Measurements from ENCODE around the gene HES2. TPM values are rescaled to one million over a fixed set of nuclear protein-coding genes. Genes with fewer than 3 reads are reported as not detected.
A peak's percentile ranks its signal among the peaks of the same experiment; 100 is the strongest.
"Not testable (repeated sequence)": the region's sequence is repeated elsewhere in the genome, so short reads cannot be mapped to it uniquely, and the experiment has no call there.

Gene HES2
- total RNA-seq, 1 donor from 2014 or later, result 44.7 TPM

GRCh38 chr1:6450943-6451373 lies 31.2 kb upstream of the HES2 start:
- peaks cover 18% of the 10 kb centered on the region for H3K4me1 ChIP-seq
- H3K27me3 ChIP-seq, result peaks cover 9% of the 10 kb centered on the region

DNA sequence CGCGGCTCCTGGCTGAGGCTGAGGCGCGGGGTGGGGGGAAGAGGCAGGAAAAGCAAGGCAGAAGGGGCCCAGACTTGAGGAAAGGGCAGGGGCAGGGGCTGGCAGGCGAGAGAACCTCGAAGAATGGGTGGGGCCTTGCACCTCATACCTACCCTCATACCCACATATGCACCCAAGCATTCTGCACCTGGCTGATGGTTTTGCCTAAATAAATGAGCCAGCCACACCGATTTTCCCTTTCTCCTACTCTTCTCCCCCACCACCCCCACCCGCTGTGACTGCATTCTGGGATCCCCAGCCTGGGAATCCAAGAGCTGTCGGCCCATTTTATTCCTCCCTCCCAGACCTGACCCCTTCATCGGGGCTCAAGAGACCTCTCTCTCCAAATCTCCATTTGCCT lies 30.8 kb upstream of the HES2 start:
- H3K27ac ChIP-seq; H3K36me3 ChIP-seq; DNase-seq (ENCODE audit: extremely low spot score in 2 of 2); H3K4me3 ChIP-seq; H3K27me3 ChIP-seq; H3K9me3 ChIP-seq; intact Hi-C loops (cut with DNase I): not testable (repeated sequence)
- peaks cover 18% of the 10 kb centered on the region for H3K4me1 ChIP-seq

More at GRCh38 chr1:6450943-6451373, 31.2 kb upstream of the HES2 start:
- Histone ChIP-seq H3K27ac (no peak overlapping the region), H3K4me3 (no peak overlapping the region), H3K9me3 (no peaks in the 10 kb centered on the region), H3K36me3 (no peaks in the 10 kb centered on the region)
- intact Hi-C loops (cut with DNase I), result no loop called here
- no peak for TF ChIP-seq POLR2AphosphoS5 (IDR thresholded peaks at IDR 0.05; ENCODE audit: insufficient read depth in 1 of 2, low read depth in 1 of 2)
- TF ChIP-seq, protein P1, sequence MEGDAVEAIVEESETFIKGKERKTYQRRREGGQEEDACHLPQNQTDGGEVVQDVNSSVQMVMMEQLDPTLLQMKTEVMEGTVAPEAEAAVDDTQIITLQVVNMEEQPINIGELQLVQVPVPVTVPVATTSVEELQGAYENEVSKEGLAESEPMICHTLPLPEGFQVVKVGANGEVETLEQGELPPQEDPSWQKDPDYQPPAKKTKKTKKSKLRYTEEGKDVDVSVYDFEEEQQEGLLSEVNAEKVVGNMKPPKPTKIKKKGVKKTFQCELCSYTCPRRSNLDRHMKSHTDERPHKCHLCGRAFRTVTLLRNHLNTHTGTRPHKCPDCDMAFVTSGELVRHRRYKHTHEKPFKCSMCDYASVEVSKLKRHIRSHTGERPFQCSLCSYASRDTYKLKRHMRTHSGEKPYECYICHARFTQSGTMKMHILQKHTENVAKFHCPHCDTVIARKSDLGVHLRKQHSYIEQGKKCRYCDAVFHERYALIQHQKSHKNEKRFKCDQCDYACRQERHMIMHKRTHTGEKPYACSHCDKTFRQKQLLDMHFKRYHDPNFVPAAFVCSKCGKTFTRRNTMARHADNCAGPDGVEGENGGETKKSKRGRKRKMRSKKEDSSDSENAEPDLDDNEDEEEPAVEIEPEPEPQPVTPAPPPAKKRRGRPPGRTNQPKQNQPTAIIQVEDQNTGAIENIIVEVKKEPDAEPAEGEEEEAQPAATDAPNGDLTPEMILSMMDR (IDR thresholded peaks at IDR 0.05), result no peak
- TF ChIP-seq POLR2A (IDR thresholded peaks at IDR 0.05), result no peak
- no peak for DNase-seq (ENCODE audit: extremely low spot score in 2 of 2)

DNA sequence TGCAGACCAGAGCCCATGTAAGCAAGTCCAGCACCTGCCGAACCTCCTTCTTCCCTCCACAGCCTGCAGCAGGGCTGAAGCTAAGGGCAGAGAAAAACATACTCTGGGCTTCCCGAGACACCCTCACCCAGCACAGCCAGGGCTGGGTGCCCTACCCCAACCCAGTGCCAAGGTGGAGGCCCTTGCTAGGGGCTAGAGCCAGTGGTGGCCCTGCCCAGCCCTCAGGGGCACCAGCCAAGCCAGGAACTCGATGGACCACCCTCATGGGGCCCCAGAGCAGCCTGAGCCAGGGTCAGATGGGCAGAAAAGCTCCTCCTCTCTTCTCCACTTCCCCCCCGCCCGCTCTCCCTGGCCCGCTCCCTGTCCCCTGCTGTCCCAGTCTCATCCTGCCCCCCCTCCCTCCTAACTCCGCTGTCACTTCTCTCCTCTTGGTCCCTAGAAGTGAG lies 30.3 kb upstream of the HES2 start:
- H3K27ac ChIP-seq, result no peak overlapping the region
- TF ChIP-seq POLR2A (IDR thresholded peaks at IDR 0.05) (no peak), POLR2AphosphoS5 (IDR thresholded peaks at IDR 0.05; ENCODE audit: insufficient read depth in 1 of 2, low read depth in 1 of 2) (no peak)
- TF ChIP-seq, protein P1 (IDR thresholded peaks at IDR 0.05), result no peak
- H3K4me1 ChIP-seq, result peaks cover 18% of the 10 kb centered on the region
- DNase-seq (ENCODE audit: extremely low spot score in 2 of 2), result no peak
- no peak overlapping the region for H3K4me3 ChIP-seq
- intact Hi-C loops (cut with DNase I), result no loop called here
- H3K27me3 ChIP-seq, result peaks cover 6% of the 10 kb centered on the region
- no peaks in the 10 kb centered on the region for H3K36me3 ChIP-seq
- no peaks in the 10 kb centered on the region for H3K9me3 ChIP-seq

- Histone ChIP-seq H3K9me3 (no peaks in the 10 kb centered on the region), H3K4me1 (peaks cover 18% of the 10 kb centered on the region), H3K4me3 (peak overlapping the region; percentile 11 to 32), H3K36me3 (no peaks in the 10 kb centered on the region), H3K27me3 (peaks cover 6% of the 10 kb centered on the region), H3K27ac (no peak overlapping the region)
- intact Hi-C loops (cut with DNase I), result no loop called here
- no peak for DNase-seq (ENCODE audit: extremely low spot score in 2 of 2)
- TF ChIP-seq, protein P1 (IDR thresholded peaks at IDR 0.05), result no peak
- TF ChIP-seq POLR2A (IDR thresholded peaks at IDR 0.05), result no peak
- TF ChIP-seq POLR2AphosphoS5 (IDR thresholded peaks at IDR 0.05; ENCODE audit: insufficient read depth in 1 of 2, low read depth in 1 of 2), result no peak
Observed at GRCh38 chr1:6448749-6449631, 29.3 kb upstream of the HES2 start.

DNA sequence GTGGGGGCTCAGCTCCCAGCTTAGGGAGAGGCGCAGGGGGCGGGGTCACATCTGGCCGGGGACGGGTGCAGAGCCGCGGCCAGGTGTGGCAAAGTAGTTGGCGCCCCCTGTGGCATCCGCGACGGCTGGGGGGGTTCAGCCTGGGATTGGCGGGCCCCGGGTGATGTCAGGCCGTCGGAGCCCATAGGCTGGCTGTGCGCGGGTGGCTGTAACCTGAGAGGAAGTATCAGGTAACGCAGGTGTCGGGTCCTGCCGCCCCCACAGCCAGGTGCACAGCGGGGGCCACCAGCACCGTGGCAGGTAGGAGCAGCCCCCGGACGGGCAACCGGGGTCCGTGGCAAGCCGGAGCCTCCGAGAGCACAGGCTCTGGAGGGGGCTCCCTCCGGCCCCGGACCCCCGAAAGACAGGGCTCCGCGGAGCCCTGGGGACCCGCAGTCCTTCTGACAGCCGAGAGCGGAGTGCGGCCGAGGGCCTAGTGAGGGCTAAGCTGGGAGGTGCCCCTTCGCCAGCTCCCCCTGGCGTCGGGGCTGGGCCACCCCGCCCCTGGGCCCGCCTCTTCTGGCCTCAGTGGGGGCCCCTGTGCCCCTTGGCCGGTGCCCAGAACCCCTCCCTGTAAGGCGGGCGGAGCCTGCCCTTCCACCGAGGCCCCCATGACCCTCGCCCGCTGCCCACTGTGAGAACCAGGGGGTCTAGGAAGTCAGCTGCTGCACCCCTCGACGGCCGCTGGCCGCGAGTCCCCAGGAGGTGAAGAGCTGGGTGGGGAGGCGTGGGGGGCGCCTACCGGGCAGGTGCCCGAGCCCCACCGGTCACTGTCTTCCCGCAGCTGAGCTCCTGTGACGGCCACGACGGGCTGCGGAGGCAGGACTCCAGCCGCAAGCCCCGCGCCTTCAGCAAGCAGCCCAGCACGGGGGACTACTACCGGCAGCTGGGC lies 28.4 kb upstream of the HES2 start:
- intact Hi-C loops (cut with DNase I), result no loop called here
- H3K27ac ChIP-seq, result no peak overlapping the region
- no peaks in the 10 kb centered on the region for H3K36me3 ChIP-seq
- H3K27me3 ChIP-seq, result peaks cover 6% of the 10 kb centered on the region
- H3K4me3 ChIP-seq, result peak overlapping the region; percentile 11 to 32
- H3K4me1 ChIP-seq, result peaks cover 18% of the 10 kb centered on the region
- TF ChIP-seq POLR2AphosphoS5 (IDR thresholded peaks at IDR 0.05; ENCODE audit: insufficient read depth in 1 of 2, low read depth in 1 of 2), result no peak
- TF ChIP-seq, protein P1 (IDR thresholded peaks at IDR 0.05), result no peak
- no peak for TF ChIP-seq POLR2A (IDR thresholded peaks at IDR 0.05)
- no peaks in the 10 kb centered on the region for H3K9me3 ChIP-seq
- DNase-seq (ENCODE audit: extremely low spot score in 2 of 2), result no peak

Measured in vagina (tissue), 2 donors.